ENCODE measurements around the gene PHAF1. TPM values are rescaled to one million over a fixed set of nuclear protein-coding genes. Genes with fewer than 3 reads are reported as not detected.

Gene PHAF1
- total RNA-seq, 1 experiment from 2014 or later: 15.7 TPM

- no peak for DNase-seq (ENCODE audit: low read depth, low spot score)
- Histone ChIP-seq H3K27me3 (ENCODE audit: control insufficient read depth, insufficient read depth, low read length) (no peaks in the 10 kb centered on the region), H3K27ac (ENCODE audit: low read length) (no peak overlapping the region), H3K4me1 (ENCODE audit: control insufficient read depth, insufficient read depth, low read length) (0 out of 2 replicates have a peak, but pooled peaks cover 3% of the 10 kb centered on the region), H3K4me3 (ENCODE audit: low read depth in 2 of 2, low read length in 2 of 2) (no peak overlapping the region), H3K9me3 (ENCODE audit: control insufficient read depth, insufficient read depth, low read depth, low read length) (no peaks in the 10 kb centered on the region), H3K36me3 (ENCODE audit: control insufficient read depth, insufficient read depth, low read length) (peaks cover 2% of the 10 kb centered on the region; the same call in 1 of the 2 replicates)
- no peak for ATAC-seq
- no TSS peak for BruUV-seq (replicated peaks)
- POLR2A ChIA-PET: interaction anchor here (0.6 to 1.4 kb wide), 2 partner anchors 12 to 67 kb away, joined by 4 to 7 read pairs; no protein-coding TSS in a partner anchor
- in situ Hi-C loops (cut with HindIII; ENCODE audit: low pct_unique_long_range_greater_than_20kb, low sequenced_read_pairs) (no loop called here), intact Hi-C loops (cut with micrococcal nuclease; ENCODE audit: unreplicated experiment) (loop anchor here (5.0 to 10.0 kb wide), 2 partner anchors 88 to 130 kb away; no protein-coding TSS in a partner anchor)
- CTCF ChIA-PET: no interaction called here
- TF ChIP-seq TCF7L2 (IDR thresholded peaks at IDR 0.05; ENCODE audit: low read depth, low read length) (no peak), REST (IDR thresholded peaks at IDR 0.05; ENCODE audit: insufficient read depth in 1 of 2, low read depth in 2 of 2, low read length in 1 of 2) (no peak), SIN3A (IDR thresholded peaks at IDR 0.05; ENCODE audit: borderline replicate concordance, insufficient read depth, low read depth, low read length) (no peak), POLR2AphosphoS5 (IDR thresholded peaks at IDR 0.05; ENCODE audit: low read depth, low read length) (no peak)
- TF ChIP-seq, protein P1, sequence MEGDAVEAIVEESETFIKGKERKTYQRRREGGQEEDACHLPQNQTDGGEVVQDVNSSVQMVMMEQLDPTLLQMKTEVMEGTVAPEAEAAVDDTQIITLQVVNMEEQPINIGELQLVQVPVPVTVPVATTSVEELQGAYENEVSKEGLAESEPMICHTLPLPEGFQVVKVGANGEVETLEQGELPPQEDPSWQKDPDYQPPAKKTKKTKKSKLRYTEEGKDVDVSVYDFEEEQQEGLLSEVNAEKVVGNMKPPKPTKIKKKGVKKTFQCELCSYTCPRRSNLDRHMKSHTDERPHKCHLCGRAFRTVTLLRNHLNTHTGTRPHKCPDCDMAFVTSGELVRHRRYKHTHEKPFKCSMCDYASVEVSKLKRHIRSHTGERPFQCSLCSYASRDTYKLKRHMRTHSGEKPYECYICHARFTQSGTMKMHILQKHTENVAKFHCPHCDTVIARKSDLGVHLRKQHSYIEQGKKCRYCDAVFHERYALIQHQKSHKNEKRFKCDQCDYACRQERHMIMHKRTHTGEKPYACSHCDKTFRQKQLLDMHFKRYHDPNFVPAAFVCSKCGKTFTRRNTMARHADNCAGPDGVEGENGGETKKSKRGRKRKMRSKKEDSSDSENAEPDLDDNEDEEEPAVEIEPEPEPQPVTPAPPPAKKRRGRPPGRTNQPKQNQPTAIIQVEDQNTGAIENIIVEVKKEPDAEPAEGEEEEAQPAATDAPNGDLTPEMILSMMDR (IDR thresholded peaks at IDR 0.05): no peak
Measured at GRCh38 chr16:67104845-67105244, 4.9 kb upstream of the PHAF1 start.

GRCh38 chr16:67105246-67105645, 4.5 kb upstream of the PHAF1 start:
- H3K4me3 ChIP-seq (ENCODE audit: low read depth in 2 of 2, low read length in 2 of 2): no peak overlapping the region
- ChIA-PET CTCF (no interaction called here), POLR2A (no interaction called here)
- no peaks in the 10 kb centered on the region for H3K9me3 ChIP-seq (ENCODE audit: control insufficient read depth, insufficient read depth, low read depth, low read length)
- H3K36me3 ChIP-seq (ENCODE audit: control insufficient read depth, insufficient read depth, low read length): peaks cover 2% of the 10 kb centered on the region
- ATAC-seq: no peak
- in situ Hi-C loops (cut with HindIII; ENCODE audit: low pct_unique_long_range_greater_than_20kb, low sequenced_read_pairs): no loop called here
- TF ChIP-seq POLR2AphosphoS5 (IDR thresholded peaks at IDR 0.05; ENCODE audit: low read depth, low read length) (no peak), SIN3A (IDR thresholded peaks at IDR 0.05; ENCODE audit: borderline replicate concordance, insufficient read depth, low read depth, low read length) (no peak), TCF7L2 (IDR thresholded peaks at IDR 0.05; ENCODE audit: low read depth, low read length) (no peak), REST (IDR thresholded peaks at IDR 0.05; ENCODE audit: insufficient read depth in 1 of 2, low read depth in 2 of 2, low read length in 1 of 2) (no peak)
- TF ChIP-seq, protein P1 (IDR thresholded peaks at IDR 0.05): no peak
- H3K27ac ChIP-seq (ENCODE audit: low read length): no peak overlapping the region
- 0 out of 2 replicates have a peak, but pooled peaks cover 3% of the 10 kb centered on the region for H3K4me1 ChIP-seq (ENCODE audit: control insufficient read depth, insufficient read depth, low read length)
- no peak for DNase-seq (ENCODE audit: low read depth, low spot score)
- intact Hi-C loops (cut with micrococcal nuclease; ENCODE audit: unreplicated experiment): loop anchor here (5.0 to 10.0 kb wide), 2 partner anchors 88 to 130 kb away; no protein-coding TSS in a partner anchor
- no peaks in the 10 kb centered on the region for H3K27me3 ChIP-seq (ENCODE audit: control insufficient read depth, insufficient read depth, low read length)
- BruUV-seq (replicated peaks): no TSS peak

Data from Panc1 (cell line).